BE2C (cell line): ENCODE measurements around the gene RAVER1.
"Not testable (repeated sequence)": the region's sequence is repeated elsewhere in the genome, so short reads cannot be mapped to it uniquely, and the experiment has no call there.

Source experiments
- DNase-seq: peaks from one replicate; pipeline ENCODE4 v3.0.0-alpha.2; 2020
- H3K27me3 ChIP-seq: fragments of 250-450 bp; sonication (Bioruptor Pico); 2 replicates; pipeline ENCODE4 v1.5.1; 2020; ENCODE audit warnings: mild to moderate bottlenecking
- H3K36me3 ChIP-seq: fragments of 250-450 bp; sonication (Bioruptor Pico); 2 replicates; pipeline ENCODE4 v1.5.1; 2020; ENCODE audit warnings: mild to moderate bottlenecking
- H3K4me1 ChIP-seq: fragments of 250-450 bp; sonication (Bioruptor Pico); 2 replicates; pipeline ENCODE4 v1.5.1; 2020
- H3K4me3 ChIP-seq: 2 replicates; pipeline ENCODE4 v1.5.1; 2011; ENCODE audit warnings: low read depth, low read length
- H3K9me3 ChIP-seq: fragments of 250-450 bp; sonication (Bioruptor Pico); 2 replicates; pipeline ENCODE4 v1.5.1; 2020
- CTCF ChIP-seq: IDR thresholded peaks from 2 replicates; pipeline ENCODE4 v1.5.1; 2012; ENCODE audit warnings: mild to moderate bottlenecking, low read depth, low read length

RAVER1 gene

GRCh38 chr19:10374931-10375330 is 41.6 kb upstream of the RAVER1 start:
- Histone ChIP-seq H3K4me3 (no peak overlapping the region), H3K27me3 (no peaks in the 10 kb centered on the region), H3K36me3 (peaks cover 16% of the 10 kb centered on the region), H3K4me1 (peaks cover 3% of the 10 kb centered on the region; the same call in 1 of the 2 replicates), H3K9me3 (no peaks in the 10 kb centered on the region)
- no peak for TF ChIP-seq CTCF
- no peak for DNase-seq

DNA sequence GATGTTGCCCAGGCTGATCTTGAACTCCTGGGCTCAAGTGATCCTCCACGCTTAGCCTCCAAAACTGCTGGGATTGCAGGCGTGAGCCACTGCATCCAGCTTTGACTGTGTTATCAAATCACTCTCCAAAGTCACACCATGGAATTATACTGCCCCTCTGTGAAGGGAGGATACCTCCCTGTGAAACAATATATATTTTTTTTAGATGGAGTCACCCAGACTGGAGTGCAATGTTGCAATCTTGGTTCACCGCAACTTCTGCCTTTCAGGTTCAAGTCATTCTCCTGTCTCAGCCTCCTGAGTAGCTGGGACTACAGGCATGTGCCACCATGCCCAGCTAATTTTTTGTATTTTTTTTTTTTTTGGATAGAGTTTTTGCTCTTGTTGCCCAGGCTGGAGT is 39.4 kb upstream of the RAVER1 start:
- DNase-seq = no peak
- Histone ChIP-seq H3K4me3 (no peak overlapping the region), H3K9me3 (no peaks in the 10 kb centered on the region), H3K27me3 (no peaks in the 10 kb centered on the region), H3K4me1 (no peaks in the 10 kb centered on the region), H3K36me3 (peaks cover 20% of the 10 kb centered on the region)
- no peak for TF ChIP-seq CTCF

- Histone ChIP-seq H3K4me1 (no peaks in the 10 kb centered on the region), H3K9me3 (no peaks in the 10 kb centered on the region), H3K27me3 (no peaks in the 10 kb centered on the region), H3K36me3 (peaks cover 25% of the 10 kb centered on the region), H3K4me3 (no peak overlapping the region)
- DNase-seq = no peak
- no peak for TF ChIP-seq CTCF
Measured at GRCh38 chr19:10368101-10368803, 34.9 kb upstream of the RAVER1 start.

- not testable (repeated sequence) for DNase-seq, H3K9me3 ChIP-seq, H3K27me3 ChIP-seq, H3K4me3 ChIP-seq, H3K4me1 ChIP-seq
- H3K36me3 ChIP-seq = peaks cover 25% of the 10 kb centered on the region
Measured at GRCh38 chr19:10366950-10367512, 33.7 kb upstream of the RAVER1 start.

GRCh38 chr19:10365518-10365917 is 32.2 kb upstream of the RAVER1 start:
- H3K27me3 ChIP-seq = no peaks in the 10 kb centered on the region
- H3K4me1 ChIP-seq = no peaks in the 10 kb centered on the region
- TF ChIP-seq CTCF = no peak
- no peak overlapping the region for H3K4me3 ChIP-seq
- H3K36me3 ChIP-seq = peaks cover 25% of the 10 kb centered on the region
- no peak for DNase-seq
- no peaks in the 10 kb centered on the region for H3K9me3 ChIP-seq

GRCh38 chr19:10364644-10365043 is 31.3 kb upstream of the RAVER1 start:
- Histone ChIP-seq H3K27me3 (no peaks in the 10 kb centered on the region), H3K4me3 (no peak overlapping the region), H3K4me1 (no peaks in the 10 kb centered on the region), H3K36me3 (peaks cover 24% of the 10 kb centered on the region), H3K9me3 (no peaks in the 10 kb centered on the region)
- no peak for TF ChIP-seq CTCF
- no peak for DNase-seq
